ENCODE results near the gene MRPL58. TPM values are rescaled to one million over a fixed set of nuclear protein-coding genes. Genes with fewer than 3 reads are reported as not detected.

Gene MRPL58
- total and polyA plus RNA-seq, 12 donors: 38.7 to 120 (median 58.9) TPM

DNA sequence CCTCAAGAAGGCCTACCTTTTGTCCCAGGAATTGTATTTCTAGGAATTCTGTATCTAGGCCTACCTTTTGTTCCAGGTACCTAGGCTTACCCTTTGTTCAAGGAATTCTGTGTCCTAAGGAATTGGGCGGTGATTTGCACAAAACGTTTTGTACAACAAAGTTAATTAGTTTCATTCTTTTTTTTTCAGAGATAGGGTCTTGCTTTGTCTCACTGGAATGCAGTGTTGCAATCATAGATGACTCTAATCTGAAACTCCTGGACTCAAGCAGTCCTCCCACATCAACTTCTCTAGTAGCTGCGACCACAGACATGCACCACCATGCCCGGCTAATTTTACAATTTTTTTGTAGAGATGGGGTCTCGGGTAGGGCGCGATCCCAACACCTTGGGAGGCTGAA is 18.0 kb upstream of the MRPL58 start:
- peaks cover 12 to 16% of the 10 kb centered on the region in 2 donors for H3K4me1 ChIP-seq (replicated peaks in 1 of 2)
- intact Hi-C loops (cut with DNase I): no loop called here
- DNase-seq: no peak
- H3K36me3 ChIP-seq (replicated peaks in 1 of 2): no peaks in the 10 kb centered on the region
- no peak for TF ChIP-seq POLR2A (IDR thresholded peaks at IDR 0.05)
- TF ChIP-seq, protein P1, sequence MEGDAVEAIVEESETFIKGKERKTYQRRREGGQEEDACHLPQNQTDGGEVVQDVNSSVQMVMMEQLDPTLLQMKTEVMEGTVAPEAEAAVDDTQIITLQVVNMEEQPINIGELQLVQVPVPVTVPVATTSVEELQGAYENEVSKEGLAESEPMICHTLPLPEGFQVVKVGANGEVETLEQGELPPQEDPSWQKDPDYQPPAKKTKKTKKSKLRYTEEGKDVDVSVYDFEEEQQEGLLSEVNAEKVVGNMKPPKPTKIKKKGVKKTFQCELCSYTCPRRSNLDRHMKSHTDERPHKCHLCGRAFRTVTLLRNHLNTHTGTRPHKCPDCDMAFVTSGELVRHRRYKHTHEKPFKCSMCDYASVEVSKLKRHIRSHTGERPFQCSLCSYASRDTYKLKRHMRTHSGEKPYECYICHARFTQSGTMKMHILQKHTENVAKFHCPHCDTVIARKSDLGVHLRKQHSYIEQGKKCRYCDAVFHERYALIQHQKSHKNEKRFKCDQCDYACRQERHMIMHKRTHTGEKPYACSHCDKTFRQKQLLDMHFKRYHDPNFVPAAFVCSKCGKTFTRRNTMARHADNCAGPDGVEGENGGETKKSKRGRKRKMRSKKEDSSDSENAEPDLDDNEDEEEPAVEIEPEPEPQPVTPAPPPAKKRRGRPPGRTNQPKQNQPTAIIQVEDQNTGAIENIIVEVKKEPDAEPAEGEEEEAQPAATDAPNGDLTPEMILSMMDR (IDR thresholded peaks at IDR 0.05): no peak
- H3K27ac ChIP-seq: no peak overlapping the region
- H3K4me3 ChIP-seq: no peak overlapping the region
- 83 to 89% (median 86%) methylated on average over 7 of the region's 7 CpGs for WGBS, 4 donors
- H3K9me3 ChIP-seq (replicated peaks in 1 of 3): no peaks in the 10 kb centered on the region
- H3K27me3 ChIP-seq: no peaks in the 10 kb centered on the region

DNA sequence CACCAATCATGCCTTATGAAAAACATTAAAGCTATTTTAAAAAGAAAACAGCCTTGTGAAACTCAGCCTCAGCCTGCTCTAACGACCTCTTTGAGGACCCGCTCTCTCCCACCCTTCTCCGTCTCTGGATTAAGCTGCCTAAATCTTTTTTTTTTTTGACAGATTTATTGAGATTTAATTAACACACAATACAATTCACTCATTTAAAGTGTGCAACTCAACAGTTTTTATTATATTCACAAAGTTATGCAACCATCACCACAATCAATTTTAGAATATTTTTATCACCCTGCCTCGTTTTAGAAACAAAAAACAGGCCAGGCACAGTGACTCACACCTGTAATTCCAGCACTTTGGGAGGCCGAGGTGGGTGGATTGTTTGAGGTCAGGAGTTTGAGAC is 16.6 kb upstream of the MRPL58 start:
- Histone ChIP-seq H3K4me1 (replicated peaks in 1 of 2) (peaks cover 12 to 16% of the 10 kb centered on the region in 2 donors), H3K27ac (no peak overlapping the region), H3K27me3 (no peaks in the 10 kb centered on the region), H3K4me3 (no peak overlapping the region), H3K36me3 (replicated peaks in 1 of 2) (no peaks in the 10 kb centered on the region), H3K9me3 (replicated peaks in 1 of 3) (no peaks in the 10 kb centered on the region)
- intact Hi-C loops (cut with DNase I): no loop called here
- TF ChIP-seq, protein P1 (IDR thresholded peaks at IDR 0.05): no peak
- TF ChIP-seq POLR2A (IDR thresholded peaks at IDR 0.05): no peak
- no peak for DNase-seq
- WGBS, 4 donors: 69 to 73% (median 72%) methylated on average over 5 of the region's 5 CpGs

DNA sequence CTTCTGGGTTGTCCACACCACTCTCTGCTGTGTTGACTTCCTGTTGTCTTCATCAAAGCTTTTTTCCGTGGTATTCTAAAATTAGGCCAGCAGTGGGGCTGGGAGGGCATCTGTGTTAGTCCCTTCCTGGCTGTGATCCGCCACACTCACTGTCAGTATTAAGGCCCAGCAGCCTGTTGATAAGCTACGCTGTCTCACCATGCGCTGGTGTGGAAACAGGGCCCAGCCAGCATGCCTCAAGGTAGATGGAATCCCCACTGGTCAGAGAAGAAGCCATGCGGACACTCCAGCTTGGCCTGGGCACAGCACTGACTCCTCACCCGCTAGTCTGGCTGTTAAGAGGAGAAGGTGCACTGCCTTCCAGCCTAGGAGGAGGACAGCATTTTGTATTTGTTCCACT is 13.7 kb upstream of the MRPL58 start:
- peaks cover 0 to 22% of the 10 kb centered on the region in 2 donors for H3K36me3 ChIP-seq (replicated peaks in 1 of 2)
- H3K9me3 ChIP-seq (replicated peaks in 1 of 3): no peaks in the 10 kb centered on the region
- H3K27me3 ChIP-seq: no peaks in the 10 kb centered on the region
- intact Hi-C loops (cut with DNase I): no loop called here
- H3K4me3 ChIP-seq: no peak overlapping the region
- no peaks in the 10 kb centered on the region for H3K4me1 ChIP-seq (replicated peaks in 1 of 2)
- DNase-seq: no peak
- WGBS, 4 donors: 64 to 81% (median 76%) methylated on average over 6 of the region's 6 CpGs
- no peak overlapping the region for H3K27ac ChIP-seq
- no peak for TF ChIP-seq POLR2A (IDR thresholded peaks at IDR 0.05)
- TF ChIP-seq, protein P1 (IDR thresholded peaks at IDR 0.05): no peak

DNA sequence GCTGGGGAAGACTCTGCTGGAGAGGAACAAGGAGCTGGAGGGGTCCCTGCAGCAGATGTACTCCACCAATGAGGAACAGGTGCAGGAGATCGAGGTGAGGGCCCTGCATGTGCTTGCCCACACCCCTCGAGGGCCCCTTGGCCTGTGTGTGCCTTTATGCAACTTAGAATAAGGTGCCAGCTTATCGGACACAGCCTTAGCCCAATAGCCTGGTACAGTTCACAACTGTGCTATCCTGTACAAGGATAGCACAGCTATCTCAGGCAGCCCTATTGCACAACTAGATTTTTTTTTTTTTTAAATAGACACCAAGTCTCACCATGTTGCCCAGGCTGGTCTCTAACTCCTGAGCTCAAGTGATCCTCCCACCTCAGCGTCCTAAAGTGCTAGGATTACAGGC is 12.9 kb upstream of the MRPL58 start:
- WGBS, 4 donors: 85 to 88% (median 88%) methylated on average over 1 to 4 of the region's 4 CpGs
- H3K4me1 ChIP-seq (replicated peaks in 1 of 2): no peaks in the 10 kb centered on the region
- TF ChIP-seq, protein P1 (IDR thresholded peaks at IDR 0.05): no peak
- TF ChIP-seq POLR2A (IDR thresholded peaks at IDR 0.05): no peak
- no peaks in the 10 kb centered on the region for H3K9me3 ChIP-seq (replicated peaks in 1 of 3)
- intact Hi-C loops (cut with DNase I): no loop called here
- DNase-seq: no peak
- no peaks in the 10 kb centered on the region for H3K27me3 ChIP-seq
- H3K4me3 ChIP-seq: no peak overlapping the region
- no peak overlapping the region for H3K27ac ChIP-seq
- H3K36me3 ChIP-seq (replicated peaks in 1 of 2): peaks cover 0 to 24% of the 10 kb centered on the region in 2 donors
